Peyer's patch (tissue), 4 donors: Measurements from ENCODE around the gene CP.

ENCODE experiments used
- POLR2A ChIP-seq, 2 donors: fragments of 450-650 bp; IDR thresholded peaks; one replicate each; pipeline ENCODE4 v1.5.1; 2017; ENCODE audit warnings: antibody characterized with exemption in 2 of 2, mild to moderate bottlenecking in 2 of 2, moderate library complexity in 2 of 2
- TF ChIP-seq, protein P1 (sequence below), 6 experiments: fragments of 450-650 bp in 4 of 6; fragments of 200-600 bp in 2 of 6; sonication (generic) in 1 of 6; IDR thresholded peaks; one replicate each; pipeline ENCODE4 v1.5.1; 2017 to 2019; ENCODE audit warnings: antibody characterized with exemption in 6 of 6, mild to moderate bottlenecking in 3 of 6, moderate library complexity in 1 of 6

DNA sequence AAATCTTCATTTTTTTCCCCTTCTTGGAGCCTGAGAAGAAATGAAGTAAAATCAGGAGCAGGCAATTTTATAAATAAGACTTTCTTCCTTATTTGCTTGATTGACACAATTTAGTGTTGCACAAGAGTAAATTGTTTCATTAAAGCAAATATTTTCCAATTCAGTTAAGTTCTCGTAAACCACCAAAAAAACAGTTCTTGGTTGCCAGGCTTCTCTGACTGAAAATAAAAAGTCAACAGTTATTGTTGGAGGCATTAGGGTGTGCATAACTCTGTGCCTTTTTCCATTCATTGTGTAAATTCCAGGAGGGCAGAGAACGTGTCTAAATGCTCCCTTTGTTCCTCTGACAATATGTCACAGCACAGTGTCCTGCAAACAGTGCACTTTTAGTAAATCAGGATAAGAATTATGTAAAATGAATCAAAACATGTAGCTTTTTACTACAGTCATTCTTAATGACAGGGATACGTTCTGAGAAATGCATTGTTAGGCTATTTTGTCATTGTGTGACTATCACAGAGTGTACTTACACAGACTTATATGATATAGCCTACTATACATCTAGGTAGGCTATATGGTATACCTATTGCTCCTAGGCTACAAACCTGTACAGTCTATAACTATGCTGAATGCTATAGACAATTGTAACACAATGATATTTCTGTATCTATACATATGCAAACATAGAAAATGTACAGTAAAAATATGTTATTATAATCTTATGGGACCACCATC is at the start of gene CP:
- TF ChIP-seq, protein P1, sequence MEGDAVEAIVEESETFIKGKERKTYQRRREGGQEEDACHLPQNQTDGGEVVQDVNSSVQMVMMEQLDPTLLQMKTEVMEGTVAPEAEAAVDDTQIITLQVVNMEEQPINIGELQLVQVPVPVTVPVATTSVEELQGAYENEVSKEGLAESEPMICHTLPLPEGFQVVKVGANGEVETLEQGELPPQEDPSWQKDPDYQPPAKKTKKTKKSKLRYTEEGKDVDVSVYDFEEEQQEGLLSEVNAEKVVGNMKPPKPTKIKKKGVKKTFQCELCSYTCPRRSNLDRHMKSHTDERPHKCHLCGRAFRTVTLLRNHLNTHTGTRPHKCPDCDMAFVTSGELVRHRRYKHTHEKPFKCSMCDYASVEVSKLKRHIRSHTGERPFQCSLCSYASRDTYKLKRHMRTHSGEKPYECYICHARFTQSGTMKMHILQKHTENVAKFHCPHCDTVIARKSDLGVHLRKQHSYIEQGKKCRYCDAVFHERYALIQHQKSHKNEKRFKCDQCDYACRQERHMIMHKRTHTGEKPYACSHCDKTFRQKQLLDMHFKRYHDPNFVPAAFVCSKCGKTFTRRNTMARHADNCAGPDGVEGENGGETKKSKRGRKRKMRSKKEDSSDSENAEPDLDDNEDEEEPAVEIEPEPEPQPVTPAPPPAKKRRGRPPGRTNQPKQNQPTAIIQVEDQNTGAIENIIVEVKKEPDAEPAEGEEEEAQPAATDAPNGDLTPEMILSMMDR (IDR thresholded peaks at IDR 0.05): no peak
- TF ChIP-seq POLR2A (IDR thresholded peaks at IDR 0.05): no peak
